Embryonic facial prominence (tissue), 1 donor: ENCODE results near the gene VN1R5.

Source experiments
- DNase-seq: peaks from one replicate; pipeline ENCODE4 v3.0.0-alpha.2; 2016; ENCODE audit errors: extremely low spot score

The VN1R5 gene

GRCh38 chr1:247300491-247301175 is 44.8 kb downstream of the VN1R5 start:
- no peak for DNase-seq

- DNase-seq: no peak
Measured at GRCh38 chr1:247301176-247301540, 45.3 kb downstream of the VN1R5 start.

GRCh38 chr1:247303216-247303615 is 47.3 kb downstream of the VN1R5 start:
- DNase-seq: no peak

GRCh38 chr1:247304031-247304430 is 48.2 kb downstream of the VN1R5 start:
- no peak for DNase-seq
